C4-2B (cell line): ENCODE data around the gene GRK5.

ENCODE experiments used
- H3K27ac ChIP-seq: fragments of 450-650 bp; 2 replicates; pipeline ENCODE4 v1.5.1; 2017
- ZFX ChIP-seq: fragments of 450-650 bp; IDR thresholded peaks from 2 replicates; pipeline ENCODE4 v1.6.1; 2017
- TF ChIP-seq, protein P1 (sequence below): fragments of 450-650 bp; conservative IDR thresholded peaks from 2 replicates; pipeline ENCODE4 v1.5.1; 2017; ENCODE audit warnings: mild to moderate bottlenecking

The GRK5 gene

DNA sequence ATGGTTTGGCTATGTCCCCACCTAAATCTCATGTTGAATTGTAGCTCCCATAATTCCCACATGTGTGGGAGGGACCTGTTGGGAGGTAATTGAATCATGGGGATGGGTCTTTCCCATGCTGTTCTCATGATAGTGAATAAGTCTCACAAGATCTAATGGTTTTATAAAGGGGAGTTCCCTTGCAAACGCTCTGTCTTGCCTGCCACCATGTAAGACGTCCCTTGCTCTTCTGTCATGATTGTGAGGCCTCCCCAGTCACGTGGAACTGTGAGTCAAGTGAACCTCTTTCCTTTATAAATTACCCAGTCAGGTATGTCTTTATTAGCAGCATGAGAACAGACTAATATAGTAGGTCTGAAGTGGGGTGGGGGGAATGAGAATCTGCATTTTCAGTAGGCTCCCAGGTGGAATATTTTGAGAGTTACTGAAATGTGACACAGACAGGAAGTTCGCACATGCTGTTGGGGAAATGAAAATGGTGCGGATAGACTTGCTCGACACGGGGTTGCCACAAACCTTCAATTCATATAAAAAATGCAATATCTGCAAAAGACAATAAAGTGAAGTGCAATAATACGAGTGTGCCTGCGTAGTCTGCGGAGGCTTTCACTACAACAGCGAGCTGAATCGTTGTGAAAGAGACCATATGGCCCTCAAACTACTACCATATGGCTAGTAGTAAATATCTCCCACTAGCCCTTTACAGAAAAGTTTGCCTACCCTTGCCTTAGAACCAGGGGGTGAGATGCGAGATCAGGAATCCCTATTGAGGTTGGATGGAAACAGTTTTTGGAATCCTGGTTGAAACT is 166.1 kb downstream of the GRK5 start:
- TF ChIP-seq, protein P1, sequence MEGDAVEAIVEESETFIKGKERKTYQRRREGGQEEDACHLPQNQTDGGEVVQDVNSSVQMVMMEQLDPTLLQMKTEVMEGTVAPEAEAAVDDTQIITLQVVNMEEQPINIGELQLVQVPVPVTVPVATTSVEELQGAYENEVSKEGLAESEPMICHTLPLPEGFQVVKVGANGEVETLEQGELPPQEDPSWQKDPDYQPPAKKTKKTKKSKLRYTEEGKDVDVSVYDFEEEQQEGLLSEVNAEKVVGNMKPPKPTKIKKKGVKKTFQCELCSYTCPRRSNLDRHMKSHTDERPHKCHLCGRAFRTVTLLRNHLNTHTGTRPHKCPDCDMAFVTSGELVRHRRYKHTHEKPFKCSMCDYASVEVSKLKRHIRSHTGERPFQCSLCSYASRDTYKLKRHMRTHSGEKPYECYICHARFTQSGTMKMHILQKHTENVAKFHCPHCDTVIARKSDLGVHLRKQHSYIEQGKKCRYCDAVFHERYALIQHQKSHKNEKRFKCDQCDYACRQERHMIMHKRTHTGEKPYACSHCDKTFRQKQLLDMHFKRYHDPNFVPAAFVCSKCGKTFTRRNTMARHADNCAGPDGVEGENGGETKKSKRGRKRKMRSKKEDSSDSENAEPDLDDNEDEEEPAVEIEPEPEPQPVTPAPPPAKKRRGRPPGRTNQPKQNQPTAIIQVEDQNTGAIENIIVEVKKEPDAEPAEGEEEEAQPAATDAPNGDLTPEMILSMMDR, result no peak
- no peak for TF ChIP-seq ZFX
- H3K27ac ChIP-seq, result no peak overlapping the region

DNA sequence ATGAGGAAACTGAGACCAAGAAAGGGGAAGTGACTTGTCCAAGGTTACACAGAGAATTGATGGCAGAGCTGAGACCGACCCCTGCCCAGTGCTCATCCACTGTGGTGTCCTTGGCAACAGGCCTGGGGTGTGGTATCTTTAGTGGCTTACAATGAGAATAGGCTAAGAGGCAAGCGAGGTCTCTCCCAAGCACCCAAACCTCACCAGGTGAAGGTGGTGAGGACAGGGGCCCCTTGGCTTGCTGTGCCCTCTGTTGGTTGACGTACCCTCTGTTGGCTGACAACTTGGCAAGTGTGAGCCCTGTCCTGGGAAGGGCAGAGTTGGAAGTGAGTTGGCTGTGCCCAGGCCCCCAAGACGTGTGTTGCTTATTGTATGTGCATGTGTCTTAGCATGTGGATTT is 166.9 kb downstream of the GRK5 start:
- no peak overlapping the region for H3K27ac ChIP-seq
- TF ChIP-seq, protein P1, result no peak
- no peak for TF ChIP-seq ZFX

- no peak for TF ChIP-seq ZFX
- TF ChIP-seq, protein P1, result no peak
These were observed 168.4 kb downstream of the GRK5 start for GRCh38 chr10:119375574-119376272.

DNA sequence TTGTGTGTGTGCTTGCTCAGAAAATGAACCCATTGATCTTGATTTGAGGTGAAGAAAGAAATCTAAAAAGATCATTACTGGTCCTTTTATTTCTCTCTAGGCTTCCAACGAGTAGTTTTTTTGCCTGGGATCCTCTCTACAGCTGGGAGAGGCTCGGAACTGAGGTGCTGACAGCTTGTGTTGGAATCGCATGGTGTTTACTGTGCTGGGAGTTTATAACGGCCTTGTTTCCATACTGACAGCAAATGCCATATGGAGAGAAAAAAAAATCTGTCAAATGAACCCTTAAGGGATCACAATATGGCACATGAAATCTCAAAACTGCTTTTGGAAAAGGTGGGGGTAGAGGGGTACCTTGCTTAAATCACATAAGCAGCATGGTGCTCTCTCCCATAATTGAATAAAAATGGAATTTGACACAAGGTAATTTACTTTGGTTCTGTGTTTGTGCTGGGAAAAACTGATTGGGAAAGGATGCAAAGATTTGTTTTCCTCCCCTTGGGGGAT is 170.1 kb downstream of the GRK5 start:
- no peak for TF ChIP-seq ZFX
- TF ChIP-seq, protein P1, result no peak
- no peak overlapping the region for H3K27ac ChIP-seq

More at GRCh38 chr10:119375574-119376272, 168.4 kb downstream of the GRK5 start:
- H3K27ac ChIP-seq, result no peak overlapping the region

- no peak overlapping the region for H3K27ac ChIP-seq
These were observed 170.8 kb downstream of the GRK5 start for GRCh38 chr10:119377958-119378736.

DNA sequence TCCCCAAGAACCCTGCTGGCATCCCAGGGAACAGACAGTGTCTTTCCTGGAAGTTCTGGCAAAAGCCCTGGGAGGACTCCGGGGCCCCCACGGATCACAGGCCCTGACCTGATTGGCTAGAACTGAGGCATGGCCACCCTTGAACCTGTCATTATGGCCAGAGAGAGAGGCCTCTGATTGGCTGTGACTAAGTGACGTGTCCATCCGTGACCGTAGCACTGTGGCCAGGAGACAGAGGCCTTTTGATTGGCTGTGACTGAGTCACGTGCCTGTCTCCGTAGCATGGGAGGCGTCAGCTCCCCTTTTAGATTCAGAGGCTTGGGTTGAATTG is 171.3 kb downstream of the GRK5 start:
- H3K27ac ChIP-seq, result no peak overlapping the region
- no peak for TF ChIP-seq ZFX
- TF ChIP-seq, protein P1, result no peak

More at GRCh38 chr10:119377958-119378736, 170.8 kb downstream of the GRK5 start:
- TF ChIP-seq ZFX, result no peak
- TF ChIP-seq, protein P1, result no peak
